Osteoblast (primary cell): Measurements from ENCODE around the gene WNT6. TPM values are rescaled to one million over a fixed set of nuclear protein-coding genes. Genes with fewer than 3 reads are reported as not detected.
A peak's percentile ranks its signal among the peaks of the same experiment; 100 is the strongest.

Experiments used
- DNase-seq: peaks from one replicate; pipeline ENCODE4 v3.0.0; 2011; ENCODE audit warnings: low spot score, mixed read lengths; ENCODE audit not compliant: insufficient read length; ENCODE audit errors: missing footprints
- H2AFZ ChIP-seq: 2 replicates; pipeline ENCODE4 v1.6.0; 2011; ENCODE audit warnings: mild to moderate bottlenecking, low read length
- H3K27ac ChIP-seq: 2 replicates; pipeline ENCODE4 v1.5.1; 2011; ENCODE audit warnings: mild to moderate bottlenecking, low read depth, low read length, moderate library complexity
- H3K27me3 ChIP-seq: 2 replicates; pipeline ENCODE4 v1.6.0; 2012; ENCODE audit warnings: mild to moderate bottlenecking, control low read depth, inconsistent platforms, low read length, moderate library complexity; ENCODE audit not compliant: insufficient read depth
- H3K36me3 ChIP-seq: 2 replicates; pipeline ENCODE4 v1.5.1; 2011; ENCODE audit warnings: mild to moderate bottlenecking, low read length, control low read depth, moderate library complexity; ENCODE audit not compliant: insufficient read depth
- H3K4me1 ChIP-seq: 2 replicates; pipeline ENCODE4 v1.5.1; 2011; ENCODE audit warnings: mild to moderate bottlenecking, low read length, control low read depth, moderate library complexity; ENCODE audit not compliant: insufficient read depth
- H3K4me2 ChIP-seq: 2 replicates; pipeline ENCODE4 v1.6.0; 2011; ENCODE audit warnings: mild to moderate bottlenecking, low read length; ENCODE audit not compliant: insufficient read depth
- H3K4me3 ChIP-seq: fragments of 200-600 bp; sonication (generic); 3 replicates; pipeline ENCODE4 v1.5.1; 2012; ENCODE audit warnings: mild to moderate bottlenecking, low read length, inconsistent platforms; ENCODE audit not compliant: insufficient read depth
- H3K79me2 ChIP-seq: 2 replicates; pipeline ENCODE4 v1.6.0; 2012; ENCODE audit warnings: mild to moderate bottlenecking, low read length, control low read depth, inconsistent platforms; ENCODE audit not compliant: insufficient read depth
- H3K9me3 ChIP-seq: 2 replicates; pipeline ENCODE4 v1.5.1; 2011; ENCODE audit warnings: low read depth, low read length, control low read depth
- H4K20me1 ChIP-seq: 2 replicates; pipeline ENCODE4 v1.6.0; 2012; ENCODE audit warnings: mild to moderate bottlenecking, low read length, control low read depth; ENCODE audit not compliant: insufficient read depth
- total RNA-seq: library from RNA; depleted of rRNA; stranded (reverse); fragments of >200 nt; gene quantifications from 2 replicates; pipeline ENCODE4 v1.2.3, GENCODE V29; 2012
- TF ChIP-seq, protein P1 (sequence below): IDR thresholded peaks from 2 replicates; pipeline ENCODE4 v1.5.1; 2011; ENCODE audit warnings: mild to moderate bottlenecking, low read depth, low read length, moderate library complexity; ENCODE audit errors: extremely low read depth

The WNT6 gene
- total RNA-seq, 1 donor, result not detected

DNA sequence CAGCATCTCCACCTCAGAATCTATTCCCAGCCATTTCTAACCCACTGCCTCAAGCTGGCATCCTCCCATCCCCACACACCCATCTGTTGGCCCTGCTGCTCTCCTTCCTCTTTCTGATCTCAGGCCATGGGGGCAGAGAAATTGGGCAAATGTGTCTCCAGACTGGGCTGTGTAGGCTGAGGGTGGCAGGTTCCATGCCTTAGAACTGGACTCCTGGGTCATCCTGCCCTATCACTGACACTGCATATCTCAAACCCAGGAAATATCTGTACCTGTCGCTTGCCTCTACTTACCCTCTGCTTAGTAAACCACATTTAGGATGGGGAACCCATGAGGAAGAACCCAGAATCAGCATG, 22.8 kb downstream of the WNT6 start:
- H3K36me3 ChIP-seq, result no peaks in the 10 kb centered on the region
- no peaks in the 10 kb centered on the region for H3K79me2 ChIP-seq
- H4K20me1 ChIP-seq, result no peaks in the 10 kb centered on the region
- H3K4me3 ChIP-seq, result no peak overlapping the region
- TF ChIP-seq, protein P1, sequence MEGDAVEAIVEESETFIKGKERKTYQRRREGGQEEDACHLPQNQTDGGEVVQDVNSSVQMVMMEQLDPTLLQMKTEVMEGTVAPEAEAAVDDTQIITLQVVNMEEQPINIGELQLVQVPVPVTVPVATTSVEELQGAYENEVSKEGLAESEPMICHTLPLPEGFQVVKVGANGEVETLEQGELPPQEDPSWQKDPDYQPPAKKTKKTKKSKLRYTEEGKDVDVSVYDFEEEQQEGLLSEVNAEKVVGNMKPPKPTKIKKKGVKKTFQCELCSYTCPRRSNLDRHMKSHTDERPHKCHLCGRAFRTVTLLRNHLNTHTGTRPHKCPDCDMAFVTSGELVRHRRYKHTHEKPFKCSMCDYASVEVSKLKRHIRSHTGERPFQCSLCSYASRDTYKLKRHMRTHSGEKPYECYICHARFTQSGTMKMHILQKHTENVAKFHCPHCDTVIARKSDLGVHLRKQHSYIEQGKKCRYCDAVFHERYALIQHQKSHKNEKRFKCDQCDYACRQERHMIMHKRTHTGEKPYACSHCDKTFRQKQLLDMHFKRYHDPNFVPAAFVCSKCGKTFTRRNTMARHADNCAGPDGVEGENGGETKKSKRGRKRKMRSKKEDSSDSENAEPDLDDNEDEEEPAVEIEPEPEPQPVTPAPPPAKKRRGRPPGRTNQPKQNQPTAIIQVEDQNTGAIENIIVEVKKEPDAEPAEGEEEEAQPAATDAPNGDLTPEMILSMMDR, result no peak
- H3K4me1 ChIP-seq, result no peaks in the 10 kb centered on the region
- H2AFZ ChIP-seq, result no peak overlapping the region
- H3K27me3 ChIP-seq, result peaks cover 73% of the 10 kb centered on the region
- no peak overlapping the region for H3K27ac ChIP-seq
- peak; percentile 88 for DNase-seq
- H3K4me2 ChIP-seq, result no peak overlapping the region
- H3K9me3 ChIP-seq, result no peaks in the 10 kb centered on the region

DNA sequence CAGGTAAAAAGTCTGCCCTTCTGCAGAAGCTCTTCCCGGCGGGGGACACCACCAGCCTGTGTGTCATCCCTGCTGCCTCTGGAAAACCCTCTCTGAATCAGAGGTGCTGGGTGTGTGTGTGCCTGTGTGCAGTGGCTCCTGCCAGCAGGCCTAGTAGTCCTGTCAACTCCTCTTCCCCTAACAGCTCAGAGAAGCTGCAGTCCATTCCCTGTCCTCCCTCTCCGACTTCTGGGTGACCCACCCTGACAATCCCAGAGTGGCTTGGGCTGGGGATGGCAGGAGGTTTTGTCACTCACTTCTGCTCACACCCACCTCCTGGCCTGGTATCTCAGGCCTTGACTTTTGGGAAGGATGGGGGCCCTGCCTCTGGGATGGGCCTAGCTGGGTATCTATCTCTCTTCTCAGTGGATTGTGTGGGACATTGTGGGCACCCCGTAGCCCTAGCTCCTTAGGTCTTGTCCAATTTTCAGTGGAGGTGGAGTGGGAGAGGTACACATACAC, 23.3 kb downstream of the WNT6 start:
- DNase-seq, result peak; percentile 90
- peaks cover 74% of the 10 kb centered on the region for H3K27me3 ChIP-seq

DNA sequence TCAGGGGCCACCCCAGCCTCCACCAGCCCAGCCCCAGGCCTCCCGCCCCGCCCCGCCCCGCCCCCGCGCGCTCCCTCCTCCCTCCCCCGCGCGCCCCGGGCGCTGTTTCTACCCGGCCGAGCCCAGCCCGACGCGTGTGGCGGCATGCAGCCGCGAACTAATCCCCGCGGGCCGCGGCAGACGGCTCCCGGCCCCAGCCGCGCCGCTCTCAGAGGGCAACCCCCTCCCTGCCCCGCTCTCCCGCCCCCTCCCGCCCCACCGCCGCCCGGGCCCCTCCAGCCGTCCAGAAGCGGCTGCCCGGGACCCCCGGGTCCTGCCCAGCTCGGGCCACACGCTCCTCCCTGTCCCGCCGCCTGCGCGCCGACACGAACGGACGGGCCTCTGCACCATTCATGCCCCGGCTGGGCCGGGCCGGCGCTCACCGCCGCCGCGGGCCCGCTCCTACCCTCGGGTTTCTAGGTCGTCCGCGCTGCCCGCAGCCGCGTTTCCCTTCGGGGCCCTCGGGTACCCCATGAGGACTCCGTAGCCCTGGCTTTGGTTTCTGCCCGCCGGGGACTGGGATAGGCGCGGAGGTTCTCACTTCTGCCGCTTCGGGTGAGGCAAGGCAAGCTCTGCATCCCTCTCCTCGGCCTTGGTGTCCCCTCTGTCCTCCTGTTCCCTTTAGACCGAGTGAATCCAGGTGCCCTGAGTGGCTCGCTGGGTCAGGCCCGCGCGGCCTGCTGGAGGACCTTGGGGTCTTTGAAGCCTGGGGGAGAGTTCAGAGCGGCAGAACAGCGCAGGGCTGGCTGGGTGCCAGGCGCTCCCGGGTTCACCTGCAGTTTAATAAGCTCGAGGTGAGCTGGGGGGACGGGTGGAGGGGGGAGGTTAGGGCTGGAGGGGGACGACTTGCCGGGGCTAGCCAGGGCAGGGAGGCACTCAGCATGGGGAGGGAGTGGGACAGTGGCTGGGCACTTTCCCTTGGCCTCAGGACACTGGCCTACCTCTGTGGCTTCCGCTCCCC, 24.2 kb downstream of the WNT6 start:
- H4K20me1 ChIP-seq, result no peaks in the 10 kb centered on the region
- H3K4me2 ChIP-seq, result peak overlapping the region; percentile 43
- H3K36me3 ChIP-seq, result no peaks in the 10 kb centered on the region
- TF ChIP-seq, protein P1, result no peak
- H3K27ac ChIP-seq, result no peak overlapping the region
- no peak overlapping the region for H2AFZ ChIP-seq
- no peak overlapping the region for H3K4me3 ChIP-seq
- no peaks in the 10 kb centered on the region for H3K4me1 ChIP-seq
- H3K9me3 ChIP-seq, result no peaks in the 10 kb centered on the region
- H3K79me2 ChIP-seq, result no peaks in the 10 kb centered on the region
- DNase-seq, result peak; percentile 94
- peaks cover 72% of the 10 kb centered on the region for H3K27me3 ChIP-seq

More for the DNA sequence above, 23.3 kb downstream of the WNT6 start:
- Histone ChIP-seq H3K4me3 (no peak overlapping the region), H3K27ac (no peak overlapping the region), H4K20me1 (no peaks in the 10 kb centered on the region), H3K4me1 (no peaks in the 10 kb centered on the region), H2AFZ (no peak overlapping the region), H3K79me2 (no peaks in the 10 kb centered on the region), H3K9me3 (no peaks in the 10 kb centered on the region), H3K36me3 (no peaks in the 10 kb centered on the region), H3K4me2 (no peak overlapping the region)
- TF ChIP-seq, protein P1, result no peak

DNA sequence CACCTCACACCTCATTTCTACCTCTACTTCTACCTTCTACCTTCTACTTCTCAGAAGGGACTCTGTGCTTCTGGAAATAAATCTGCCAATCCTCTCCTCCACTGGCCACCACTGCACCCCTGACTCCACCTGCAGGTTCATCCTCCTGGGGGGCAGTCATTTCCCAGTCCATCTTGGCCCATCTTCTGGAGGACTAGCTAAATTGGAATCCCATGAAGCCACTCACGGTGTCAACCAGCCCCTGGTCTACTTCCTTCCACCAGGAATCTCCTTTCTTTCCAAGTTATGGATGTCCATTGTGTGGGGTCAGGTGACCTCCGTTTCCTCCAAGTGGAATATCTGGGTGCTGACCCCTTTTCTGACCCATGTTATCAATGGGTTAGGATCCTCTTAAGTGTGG, 24.9 kb downstream of the WNT6 start:
- peak; percentile 88 for DNase-seq
- no peaks in the 10 kb centered on the region for H3K79me2 ChIP-seq
- no peaks in the 10 kb centered on the region for H3K36me3 ChIP-seq
- H3K27ac ChIP-seq, result no peak overlapping the region
- H3K4me1 ChIP-seq, result no peaks in the 10 kb centered on the region
- no peak overlapping the region for H3K4me2 ChIP-seq
- no peak overlapping the region for H2AFZ ChIP-seq
- no peak overlapping the region for H3K4me3 ChIP-seq
- H3K27me3 ChIP-seq, result peaks cover 67% of the 10 kb centered on the region
- H4K20me1 ChIP-seq, result no peaks in the 10 kb centered on the region
- TF ChIP-seq, protein P1, result no peak
- H3K9me3 ChIP-seq, result no peaks in the 10 kb centered on the region
